Measurements from ENCODE around the gene RASEF.

The RASEF gene

DNA sequence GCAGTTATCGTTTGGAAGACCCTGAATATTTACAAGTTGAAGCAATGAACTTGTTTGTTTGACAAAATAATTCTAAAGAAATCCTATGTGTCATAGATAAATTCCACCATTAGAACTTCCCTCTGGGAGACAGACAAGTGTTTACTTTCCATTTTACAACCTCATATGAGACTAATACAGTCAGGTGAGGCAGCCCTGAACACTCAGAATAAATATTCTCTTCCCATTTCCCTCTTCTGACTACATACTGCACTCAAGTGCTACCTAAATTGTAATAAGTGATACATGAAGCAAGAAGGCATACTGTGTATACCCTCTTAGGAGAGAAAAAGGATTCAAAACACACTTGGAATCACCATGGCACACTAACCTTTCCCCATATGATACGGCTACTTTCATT is 6.8 kb downstream of the RASEF start:
- DNase-seq = no peak

DNA sequence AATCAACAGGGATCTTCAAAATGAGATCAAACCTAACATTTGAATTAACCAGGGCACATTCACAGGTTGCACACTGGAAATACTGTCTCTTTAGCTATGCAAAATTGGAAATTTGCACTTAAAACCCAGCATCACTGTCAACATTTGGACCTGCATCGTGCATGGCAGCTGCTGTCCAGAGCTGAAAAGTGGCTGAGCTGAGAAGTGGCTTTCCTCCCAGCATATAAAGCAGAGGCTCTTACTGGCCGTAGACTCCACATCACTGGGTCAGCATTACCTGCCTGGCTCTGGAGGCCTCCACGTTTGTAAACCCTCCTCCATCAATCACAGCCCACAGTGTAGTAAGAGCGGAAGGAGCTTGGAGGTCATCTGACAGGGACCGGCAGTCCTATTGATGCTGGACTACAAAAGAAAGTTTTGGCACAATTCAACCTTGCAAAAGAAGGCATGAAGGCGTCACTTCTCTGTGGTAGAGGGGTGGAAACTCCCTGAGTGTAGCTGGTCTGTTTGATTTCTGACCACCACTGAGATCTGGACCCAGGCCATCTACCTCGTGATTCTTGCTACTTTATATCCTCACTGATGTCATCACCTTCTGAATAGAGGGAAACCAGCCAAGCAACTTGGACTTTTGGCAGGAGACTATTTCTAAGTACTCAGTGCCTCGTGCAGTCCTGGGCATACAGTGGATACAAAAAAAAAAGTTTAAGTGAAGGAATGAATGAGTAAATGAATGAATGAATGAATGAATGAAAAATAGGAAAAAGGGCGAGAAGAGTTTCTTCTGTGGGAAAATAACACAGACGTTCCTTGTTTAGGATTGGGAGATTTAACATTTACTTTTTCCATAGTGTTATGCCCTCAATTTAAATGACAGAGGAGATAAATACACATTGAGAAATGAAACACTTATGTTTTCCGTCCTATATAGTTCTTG is 14.8 kb downstream of the RASEF start:
- no peak for DNase-seq

DNA sequence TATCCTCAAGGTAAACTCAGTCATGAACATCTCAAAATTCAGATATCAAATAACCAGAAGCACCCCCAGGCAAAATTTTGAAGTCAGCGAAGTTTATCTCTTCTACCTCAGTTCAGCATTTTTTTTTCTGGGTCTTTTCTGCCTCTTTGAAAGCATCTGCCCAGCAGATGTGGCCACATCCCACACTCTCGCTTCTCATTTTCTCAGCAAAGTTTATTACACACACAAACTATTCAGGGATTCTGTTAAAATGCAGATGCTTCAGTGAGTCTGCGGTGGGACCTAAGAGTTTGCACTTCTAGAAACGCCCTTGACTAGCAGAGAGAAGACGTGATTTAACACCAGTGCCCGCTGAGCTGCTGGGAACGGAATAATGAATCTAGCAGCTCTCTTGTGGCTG is 19.3 kb downstream of the RASEF start:
- DNase-seq = no peak

DNA sequence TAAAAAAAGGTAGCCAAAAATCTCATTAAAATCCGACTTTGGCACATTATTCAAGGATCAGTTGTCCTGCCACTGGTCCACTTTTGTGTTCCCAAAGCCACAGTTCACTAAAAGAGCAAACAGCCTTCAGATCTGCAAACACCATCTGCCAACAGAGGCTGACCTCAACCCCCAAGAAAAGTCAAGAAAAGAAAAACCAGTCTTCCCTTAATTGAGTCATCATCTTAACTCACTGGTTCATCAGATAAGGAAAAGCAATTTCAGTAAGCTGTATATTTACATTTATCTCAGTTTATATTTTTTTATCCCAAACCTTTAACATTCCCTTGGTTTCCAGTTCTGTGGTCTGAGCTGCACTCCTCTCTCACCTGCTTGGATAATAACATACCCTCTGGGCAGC is 21.2 kb downstream of the RASEF start:
- DNase-seq = no peak

DNA sequence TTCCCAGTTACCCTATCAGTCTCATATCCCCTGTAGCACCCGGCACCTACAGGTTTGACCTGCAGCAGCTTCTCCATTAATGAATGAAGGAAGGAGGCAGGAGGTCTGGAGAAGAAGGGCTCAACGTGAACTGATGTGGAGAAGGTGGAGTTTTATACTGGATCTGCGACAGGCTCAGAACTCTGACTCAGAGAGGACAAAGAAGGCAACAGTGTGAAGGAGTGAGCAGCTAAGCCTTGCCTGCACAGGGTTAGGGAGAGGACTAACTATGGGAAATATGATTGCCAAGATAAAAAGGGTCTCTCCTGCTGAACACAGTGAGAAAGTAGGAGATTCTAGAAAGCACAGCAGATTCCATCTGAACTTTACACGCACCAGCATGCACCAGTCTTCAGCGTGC is 23.6 kb downstream of the RASEF start:
- no peak for DNase-seq

DNA sequence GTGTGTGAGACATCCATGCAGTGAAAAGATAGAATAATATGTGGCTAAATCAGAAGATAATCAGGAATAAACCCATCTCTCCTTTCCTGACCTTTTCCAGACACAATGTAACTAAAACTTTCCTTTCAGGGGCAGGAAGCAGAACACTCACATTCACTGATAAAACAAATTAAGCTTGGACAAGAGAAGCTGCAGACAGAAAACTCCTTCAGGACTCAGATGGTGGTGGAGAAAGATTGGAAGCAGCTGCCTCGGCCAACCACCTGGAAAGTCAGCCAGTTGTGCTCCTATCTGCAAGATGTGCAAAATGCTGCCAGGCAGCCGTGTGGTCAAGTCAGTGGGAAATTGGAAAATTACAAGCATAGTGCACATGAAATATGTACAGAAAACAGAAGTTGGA is 26.9 kb downstream of the RASEF start:
- DNase-seq = no peak

DNA sequence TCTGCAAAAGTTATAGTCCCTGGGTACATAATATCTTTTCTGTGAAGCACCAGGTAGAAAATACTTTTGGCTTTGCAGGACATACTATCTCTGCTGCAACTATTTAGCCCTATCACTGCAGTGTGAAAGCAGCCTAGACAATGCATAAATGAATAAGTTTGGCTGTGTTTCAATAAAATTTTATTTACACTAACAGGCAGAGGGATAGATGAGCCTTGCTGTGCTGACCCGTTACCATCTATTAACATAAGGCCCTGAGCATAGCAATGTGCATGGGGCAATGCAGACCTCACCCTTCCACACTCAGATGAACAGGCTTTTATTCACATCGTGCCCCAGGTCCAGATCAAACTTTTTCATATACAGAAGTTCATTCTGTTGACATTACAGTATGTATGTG is 27.8 kb downstream of the RASEF start:
- no peak for DNase-seq

DNA sequence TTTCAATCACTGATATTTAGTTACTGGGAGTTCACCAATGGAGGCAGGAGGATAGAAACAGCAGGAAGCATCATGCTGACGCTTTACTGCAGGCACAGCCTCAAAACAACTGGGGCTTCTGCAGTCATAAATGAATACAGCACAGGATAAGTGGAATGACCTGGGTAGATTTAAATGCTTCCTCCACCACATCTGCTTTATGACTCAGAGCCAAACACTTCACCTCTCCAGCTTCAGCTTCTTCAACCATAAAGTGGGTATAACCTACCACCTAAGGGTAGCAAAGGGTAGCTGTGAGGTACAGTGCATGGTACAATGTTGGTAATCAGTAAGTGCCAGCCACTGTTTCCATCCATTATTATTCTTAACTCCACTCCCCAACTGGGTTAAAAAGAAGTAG is 28.4 kb downstream of the RASEF start:
- peak in 1 of 2 experiments; percentile 26 for DNase-seq

DNA sequence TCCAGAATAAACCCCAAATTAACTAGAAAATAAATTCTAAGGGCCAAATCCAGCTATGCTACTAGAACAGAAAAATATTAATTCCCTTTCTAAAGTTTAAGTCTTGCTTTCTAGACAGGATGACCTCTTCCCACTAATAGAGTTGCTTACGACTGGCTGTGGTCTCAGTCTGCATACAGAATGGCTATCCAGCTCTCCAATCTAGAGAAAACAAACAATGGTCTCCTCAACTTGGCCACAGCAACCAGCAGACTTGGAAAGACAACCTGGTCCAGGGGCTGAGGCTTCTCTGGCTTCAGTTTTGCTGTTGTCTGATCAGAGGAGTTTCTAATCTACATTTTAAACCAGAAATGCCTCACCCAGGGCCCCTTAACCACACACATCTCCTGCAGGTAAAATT is 28.9 kb downstream of the RASEF start:
- DNase-seq = no peak

DNA sequence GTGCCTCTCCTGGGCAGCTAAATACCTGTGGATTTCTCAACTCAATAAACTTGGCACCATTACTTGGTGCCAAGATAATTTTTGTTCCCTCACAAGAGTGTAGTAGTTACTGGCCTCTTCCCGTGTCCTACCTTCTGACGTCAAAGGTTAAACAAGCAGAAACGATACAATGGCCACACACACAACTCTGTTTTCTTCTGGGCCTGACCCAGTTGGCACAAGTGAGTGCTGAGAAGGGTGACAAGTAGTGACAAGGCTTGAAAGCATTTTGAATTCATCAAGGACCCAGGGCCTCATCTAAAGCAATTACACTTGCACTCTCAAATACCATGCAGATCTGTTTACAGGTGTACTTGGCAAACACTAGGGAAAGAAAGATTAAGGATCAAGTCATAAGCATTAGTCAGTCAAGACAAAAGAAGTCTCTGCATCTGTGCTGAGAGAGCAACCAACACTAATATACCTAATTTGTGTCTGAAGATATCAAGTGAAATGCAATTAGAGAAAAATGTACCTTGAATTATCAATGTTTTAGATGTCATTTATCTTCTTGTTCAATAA is 30.8 kb downstream of the RASEF start:
- DNase-seq = no peak

DNA sequence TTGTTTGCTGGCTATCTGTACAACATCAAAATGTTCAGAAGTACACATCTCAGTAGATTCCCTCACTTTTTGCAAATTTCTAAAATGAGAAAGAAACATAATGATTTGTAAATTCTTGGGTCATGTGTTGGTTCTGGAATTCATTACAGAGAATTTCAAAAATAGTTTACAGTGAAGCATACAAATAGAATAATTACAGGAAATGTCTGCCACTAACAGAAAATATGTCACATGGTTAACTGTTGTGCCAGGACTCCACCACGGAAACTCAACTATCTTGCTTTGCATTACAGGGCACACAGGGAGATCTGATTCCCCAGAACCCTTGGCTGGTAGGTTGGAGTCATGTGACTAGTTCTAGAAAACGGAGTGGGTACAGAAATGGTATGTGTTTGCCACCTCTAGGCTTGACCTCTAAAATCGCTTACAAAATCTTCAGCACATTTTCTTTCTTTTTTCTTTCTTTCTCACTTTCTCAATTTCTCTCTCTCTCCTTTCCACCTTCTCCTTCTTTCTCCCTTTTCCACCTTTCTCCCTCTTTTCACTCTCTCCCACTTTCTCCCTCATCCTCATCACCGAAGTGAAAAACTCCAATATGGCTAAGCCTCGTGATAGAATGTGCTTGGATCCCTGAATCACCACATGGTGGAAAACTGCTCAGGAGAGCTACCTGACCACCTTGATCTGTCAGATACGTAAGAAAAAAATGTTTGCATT is 32.4 kb downstream of the RASEF start:
- DNase-seq = no peak

DNA sequence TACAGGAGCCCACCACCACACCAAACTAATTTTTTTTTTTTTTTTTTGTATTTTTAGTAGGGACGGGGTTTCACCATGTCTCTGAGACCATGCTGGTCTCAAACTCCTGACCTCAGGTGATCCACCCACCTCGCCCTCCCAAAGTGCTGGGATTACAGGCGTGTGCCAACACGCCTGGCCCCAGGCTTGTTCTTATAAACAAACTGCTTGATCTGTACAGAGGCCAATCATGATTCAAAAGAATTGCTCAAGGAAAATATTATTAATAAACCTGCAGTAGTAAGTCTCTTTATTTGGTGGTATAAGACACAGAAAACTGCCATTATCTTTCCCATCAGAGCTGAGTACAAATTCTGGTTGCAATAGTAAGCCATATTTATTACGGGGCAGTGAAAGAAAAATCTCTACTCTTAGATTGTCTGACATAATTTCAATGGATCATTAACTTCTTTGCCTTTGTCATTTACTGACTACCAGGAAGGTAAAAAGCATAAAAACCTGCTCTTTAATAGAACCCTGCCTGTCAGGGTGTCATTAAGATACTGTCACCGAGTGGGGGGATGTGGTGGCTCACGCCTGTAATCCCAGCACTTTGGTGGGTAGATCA is 33.3 kb downstream of the RASEF start:
- DNase-seq = no peak

DNA sequence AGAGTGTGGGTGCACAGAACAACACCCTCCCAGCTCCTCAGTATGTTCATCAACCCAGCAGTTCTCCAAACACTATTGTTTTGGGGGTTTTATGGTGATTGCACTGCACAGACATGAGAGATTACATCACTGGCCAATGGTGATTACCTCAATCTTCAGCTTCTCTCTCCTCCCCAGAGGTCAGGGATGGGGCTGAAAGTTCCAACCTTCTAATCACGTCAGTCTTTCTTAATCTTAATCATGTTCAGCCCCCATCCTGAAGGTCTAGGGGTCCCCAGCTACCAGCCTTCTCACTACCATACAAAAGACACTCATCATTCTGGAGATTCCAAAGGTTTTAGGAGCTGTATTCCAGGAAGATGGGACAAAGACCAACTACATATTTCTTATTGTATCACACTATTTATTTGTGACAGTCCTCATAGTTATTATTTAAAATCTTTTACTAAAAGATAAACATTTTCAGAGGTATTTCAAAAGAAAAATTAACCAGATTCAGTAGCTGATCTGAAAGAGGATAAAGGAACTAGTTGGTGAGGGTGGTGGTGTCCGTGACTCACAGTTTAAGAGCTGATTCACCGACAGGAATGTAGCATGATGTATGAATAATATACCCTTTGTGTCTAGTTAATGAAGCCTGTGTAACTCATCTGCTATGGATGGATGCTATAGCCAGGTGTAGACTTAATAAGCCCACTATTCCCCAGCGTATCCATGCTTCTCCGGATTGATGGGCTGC is 35.6 kb downstream of the RASEF start:
- DNase-seq = peak; percentile 48 to 89

DNA sequence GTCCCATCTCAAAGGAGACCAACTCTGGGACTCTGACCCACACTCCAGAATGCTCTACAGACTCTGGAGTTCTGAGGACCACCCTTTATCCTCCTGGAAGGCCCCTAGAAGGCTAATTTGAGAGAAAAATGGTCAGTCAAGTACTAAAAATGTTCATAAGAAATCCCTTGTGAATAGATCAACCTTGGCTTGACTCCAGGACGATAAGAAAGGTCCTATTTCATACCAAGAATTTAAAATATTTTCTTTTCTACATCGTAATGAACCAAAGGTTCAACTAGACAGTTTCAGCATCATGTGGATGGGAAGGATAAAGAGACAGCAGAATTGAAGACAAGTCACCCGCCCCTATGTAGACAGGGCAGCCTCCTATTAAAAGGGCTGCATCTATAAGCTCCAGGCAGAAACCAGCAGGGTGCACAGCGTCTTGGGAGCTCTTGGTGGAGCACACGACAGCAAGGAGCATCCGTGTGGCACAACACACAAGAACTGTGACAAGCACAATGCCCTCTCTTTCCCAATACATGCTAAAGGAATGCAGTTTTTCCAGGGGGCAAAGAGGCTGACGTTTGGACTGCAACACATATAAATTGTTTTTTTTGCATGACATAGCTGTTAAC is 38.3 kb downstream of the RASEF start:
- no peak for DNase-seq

DNA sequence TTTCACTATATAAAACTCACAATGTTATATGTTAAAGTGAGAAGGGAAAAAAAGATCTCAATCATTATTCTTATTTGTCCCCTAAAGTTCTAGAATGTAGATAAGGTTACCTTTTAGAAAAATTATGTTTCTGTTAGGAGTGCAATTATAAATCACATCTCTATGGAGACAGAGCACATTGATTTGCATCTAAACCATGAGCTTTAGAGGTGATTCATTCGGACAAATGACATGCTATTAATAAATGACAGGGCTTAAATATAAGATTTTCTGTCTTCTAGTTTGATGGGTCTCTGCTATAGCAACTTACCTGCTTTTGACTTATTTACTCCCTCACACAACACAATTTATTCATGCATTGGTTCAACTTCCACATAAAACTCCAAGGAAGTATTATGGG is 39.8 kb downstream of the RASEF start:
- DNase-seq = no peak

DNA sequence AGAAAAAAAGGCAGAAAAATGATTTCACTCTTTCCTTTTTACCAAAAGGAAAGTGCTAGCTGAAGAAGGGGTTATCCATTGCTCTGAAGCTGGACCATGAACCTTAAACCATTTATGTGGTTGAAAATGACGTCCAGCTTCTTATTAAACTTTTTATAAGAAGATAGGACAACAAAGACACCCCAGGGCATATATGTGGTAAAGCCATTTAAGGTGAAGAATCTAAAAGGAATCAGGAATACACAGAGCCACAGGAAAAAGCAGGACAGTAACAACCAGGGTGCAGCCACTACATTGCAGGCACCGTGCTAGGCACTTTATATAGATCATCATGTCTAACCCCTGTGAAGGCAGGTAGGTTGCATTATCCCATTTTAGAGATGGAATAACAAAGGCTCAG is 42.1 kb downstream of the RASEF start:
- no peak for DNase-seq

DNA sequence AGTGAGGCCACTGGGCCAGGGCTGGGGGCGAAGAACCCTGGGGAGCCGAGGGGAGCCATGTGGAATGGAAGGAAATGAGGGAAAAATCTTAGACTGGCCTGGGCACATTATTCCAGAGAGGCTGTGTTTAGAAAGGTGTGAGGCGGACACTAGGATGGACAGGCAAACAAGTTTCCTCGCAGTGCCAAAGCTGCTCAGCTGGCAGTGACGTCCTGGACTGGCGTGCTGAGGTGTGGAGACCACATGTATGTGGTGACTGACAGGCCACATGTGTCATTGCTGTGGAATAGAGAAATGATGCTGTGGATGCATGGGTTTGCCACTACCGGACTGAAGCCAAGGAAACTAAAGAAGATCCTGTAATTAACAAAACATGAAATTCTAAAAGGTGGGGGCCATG is 42.6 kb downstream of the RASEF start:
- DNase-seq = no peak

DNA sequence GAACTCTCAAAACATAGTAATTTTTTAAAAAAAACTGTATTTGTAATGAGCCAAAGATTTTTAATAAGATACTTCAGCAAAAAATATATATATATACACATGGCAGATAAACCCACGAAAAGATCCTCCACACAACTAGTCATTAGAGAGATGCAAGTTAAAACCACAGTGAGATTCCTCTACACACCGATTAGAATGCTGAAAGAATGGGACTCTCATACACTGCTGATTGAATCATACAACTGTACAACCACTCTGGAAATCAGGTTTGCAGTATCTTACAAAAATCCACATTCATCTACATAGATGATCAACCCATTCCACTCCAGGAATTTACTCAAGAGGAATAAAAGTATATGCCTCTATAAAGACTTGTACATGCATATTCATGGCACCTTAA is 43.7 kb downstream of the RASEF start:
- DNase-seq = no peak

DNA sequence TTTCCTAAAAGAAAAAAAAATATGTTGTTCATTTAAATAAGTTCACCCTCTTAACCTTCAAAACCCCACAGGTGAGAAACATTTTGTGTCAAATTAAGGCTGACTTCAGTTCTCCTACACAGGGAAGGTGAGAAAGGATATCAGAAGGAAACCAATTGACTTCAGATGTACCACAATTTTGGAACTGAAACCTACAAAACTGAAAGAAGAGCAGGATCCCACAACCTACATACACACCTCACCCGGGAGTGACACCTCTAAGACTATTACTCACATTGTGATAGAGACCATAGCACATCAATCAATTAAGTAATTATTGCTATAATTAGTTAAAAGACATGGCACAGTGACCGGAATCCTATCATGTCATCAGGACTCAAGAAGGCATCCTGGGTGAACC is 47.0 kb downstream of the RASEF start:
- no peak for DNase-seq

DNA sequence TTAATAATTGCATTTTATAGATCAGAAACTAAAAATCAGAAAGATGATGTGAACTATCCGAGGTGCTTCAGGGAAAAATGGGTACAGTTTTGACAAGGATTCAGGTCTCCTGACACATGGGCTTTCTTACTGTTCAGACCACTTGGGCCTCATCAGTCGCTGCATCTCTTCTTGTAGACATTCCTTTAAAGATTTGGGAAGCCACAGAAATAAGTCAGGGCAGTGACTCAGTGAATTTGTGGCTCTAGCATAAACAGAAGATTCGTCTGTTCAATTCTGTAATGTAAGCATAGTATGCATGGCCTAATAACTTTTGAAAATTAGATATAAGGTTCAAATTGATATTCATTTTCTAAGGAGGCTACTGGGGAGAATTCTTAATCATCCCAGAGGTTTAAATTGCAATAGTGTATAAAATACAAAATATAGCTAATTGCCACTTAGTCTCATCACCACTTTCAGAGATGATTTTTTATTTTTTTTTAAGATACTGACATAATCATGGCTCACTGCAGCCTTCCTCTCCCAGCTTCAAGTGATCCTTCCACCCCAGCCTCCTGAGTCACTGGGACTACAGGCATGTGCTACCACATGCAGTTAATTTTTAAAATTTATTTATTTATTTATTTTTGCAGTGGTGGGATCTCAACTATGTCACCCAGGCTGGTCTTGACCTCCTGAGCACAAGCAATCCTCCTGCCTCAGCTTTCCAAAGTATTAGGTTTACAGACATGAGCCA is 48.9 kb downstream of the RASEF start:
- no peak for DNase-seq

Data from SW 1271 (cell line).